Measurements from ENCODE around the gene WDR82. TPM values are rescaled to one million over a fixed set of nuclear protein-coding genes. Genes with fewer than 3 reads are reported as not detected.
"Not testable (repeated sequence)": the region's sequence is repeated elsewhere in the genome, so short reads cannot be mapped to it uniquely, and the experiment has no call there.

The WDR82 gene
- total RNA-seq, 1 donor from 2014 or later = 61.0 TPM

GRCh38 chr3:52292247-52293065, 14.0 kb upstream of the WDR82 start:
- intact Hi-C loops (cut with DNase I) = loop anchor here (5.0 kb wide), 1 partner anchor 50 kb away; no protein-coding TSS in a partner anchor
- no peak for DNase-seq
- no peak for ATAC-seq (ENCODE audit: poor library complexity)

- DNase-seq = no peak
- ATAC-seq (ENCODE audit: poor library complexity) = no peak
- intact Hi-C loops (cut with DNase I) = loop anchor here (5.0 kb wide), 1 partner anchor 51 kb away; no protein-coding TSS in a partner anchor
Measured at GRCh38 chr3:52291508-52292181, 13.2 kb upstream of the WDR82 start.

GRCh38 chr3:52290596-52291507, 12.4 kb upstream of the WDR82 start:
- no peak for ATAC-seq (ENCODE audit: poor library complexity)
- no peak for DNase-seq
- intact Hi-C loops (cut with DNase I) = loop anchor here (5.0 kb wide), 1 partner anchor 51 kb away; no protein-coding TSS in a partner anchor

- no peak for DNase-seq
- ATAC-seq (ENCODE audit: poor library complexity) = no peak
- intact Hi-C loops (cut with DNase I) = loop anchor here (5.0 kb wide), 1 partner anchor 52 kb away; no protein-coding TSS in a partner anchor
Measured at GRCh38 chr3:52289747-52290595, 11.5 kb upstream of the WDR82 start.

GRCh38 chr3:52289338-52289746, 10.9 kb upstream of the WDR82 start:
- intact Hi-C loops (cut with DNase I) = no loop called here
- ATAC-seq (ENCODE audit: poor library complexity) (no peak), DNase-seq (no peak)

GRCh38 chr3:52288674-52289073, 10.2 kb upstream of the WDR82 start:
- intact Hi-C loops (cut with DNase I) = no loop called here
- ATAC-seq (ENCODE audit: poor library complexity) (no peak), DNase-seq (no peak)

GRCh38 chr3:52286777-52287110, 8.3 kb upstream of the WDR82 start:
- ATAC-seq (ENCODE audit: poor library complexity) = no peak
- no peak for DNase-seq
- intact Hi-C loops (cut with DNase I) = no loop called here

- ATAC-seq (ENCODE audit: poor library complexity); intact Hi-C loops (cut with DNase I); DNase-seq: not testable (repeated sequence)
Measured at GRCh38 chr3:52284051-52284450, 5.6 kb upstream of the WDR82 start.

GRCh38 chr3:52283306-52283705, 4.9 kb upstream of the WDR82 start:
- ATAC-seq (ENCODE audit: poor library complexity) (no peak), DNase-seq (no peak)
- intact Hi-C loops (cut with DNase I) = no loop called here

GRCh38 chr3:52281981-52282801, 3.7 kb upstream of the WDR82 start:
- ATAC-seq (ENCODE audit: poor library complexity) (no peak), DNase-seq (no peak)
- intact Hi-C loops (cut with DNase I) = no loop called here

GRCh38 chr3:52280050-52280461, 1.6 kb upstream of the WDR82 start:
- intact Hi-C loops (cut with DNase I) = no loop called here

GRCh38 chr3:52279596-52279995, 1.1 kb upstream of the WDR82 start:
- no peak for DNase-seq
- intact Hi-C loops (cut with DNase I) = loop anchor here (5.0 kb wide), 1 partner anchor 42 kb away; the partner anchor contains the start of gene TWF2
- no peak for ATAC-seq (ENCODE audit: poor library complexity)

More at GRCh38 chr3:52280050-52280461, 1.6 kb upstream of the WDR82 start:
- DNase-seq (no peak), ATAC-seq (ENCODE audit: poor library complexity) (no peak)

GRCh38 chr3:52277972-52278509, 408 bp downstream of the WDR82 start:
- DNase-seq = no peak
- intact Hi-C loops (cut with DNase I) = loop anchor here (5.0 kb wide), 1 partner anchor 41 kb away; the partner anchor contains the start of gene TWF2
- peak; percentile 84 for ATAC-seq (ENCODE audit: poor library complexity)

GRCh38 chr3:52277071-52277964, 1.1 kb downstream of the WDR82 start:
- peak; percentile 57 for ATAC-seq (ENCODE audit: poor library complexity)
- peak; percentile 90 for DNase-seq
- intact Hi-C loops (cut with DNase I) = loop anchor here (5.0 kb wide), 1 partner anchor 40 kb away; the partner anchor contains the start of gene TWF2

GRCh38 chr3:52274781-52275180, 3.7 kb downstream of the WDR82 start:
- intact Hi-C loops (cut with DNase I) = loop anchor here (5.0 kb wide), 1 partner anchor 37 kb away; the partner anchor contains the start of gene TWF2
- ATAC-seq (ENCODE audit: poor library complexity); DNase-seq: not testable (repeated sequence)

GRCh38 chr3:52272831-52273230, 5.6 kb downstream of the WDR82 start:
- DNase-seq (no peak), ATAC-seq (ENCODE audit: poor library complexity) (no peak)
- intact Hi-C loops (cut with DNase I) = no loop called here

Data from Right ventricle myocardium superior (tissue), 1 donor.